HG02884 (cell line): Measurements from ENCODE around the gene GNAO1.

ENCODE experiments used
- ATAC-seq: cut with Tn5 transposase; IDR thresholded peaks from one replicate; pipeline ENCODE4 v1.9.1; 2021; ENCODE audit warnings: mild to moderate bottlenecking, moderate library complexity; ENCODE audit not compliant: unreplicated experiment

The GNAO1 gene

GRCh38 chr16:56263711-56264608, 72.7 kb downstream of the GNAO1 start:
- no peak for ATAC-seq

GRCh38 chr16:56264609-56264972, 73.3 kb downstream of the GNAO1 start:
- ATAC-seq = no peak

- ATAC-seq = no peak
Observed at GRCh38 chr16:56265184-56265583, 73.9 kb downstream of the GNAO1 start.

- ATAC-seq = no peak
Observed at GRCh38 chr16:56265746-56266145, 74.5 kb downstream of the GNAO1 start.

GRCh38 chr16:56266641-56267607, 75.6 kb downstream of the GNAO1 start:
- no peak for ATAC-seq

- ATAC-seq = no peak
Observed at GRCh38 chr16:56267888-56268287, 76.6 kb downstream of the GNAO1 start.

GRCh38 chr16:56268799-56269198, 77.5 kb downstream of the GNAO1 start:
- no peak for ATAC-seq

GRCh38 chr16:56269281-56269680, 78.0 kb downstream of the GNAO1 start:
- no peak for ATAC-seq

GRCh38 chr16:56269811-56270684, 78.8 kb downstream of the GNAO1 start:
- no peak for ATAC-seq

- no peak for ATAC-seq
Observed at GRCh38 chr16:56270828-56271227, 79.5 kb downstream of the GNAO1 start.

GRCh38 chr16:56272583-56272894, 81.2 kb downstream of the GNAO1 start:
- ATAC-seq = no peak

GRCh38 chr16:56273615-56274014, 82.3 kb downstream of the GNAO1 start:
- no peak for ATAC-seq

GRCh38 chr16:56274369-56274768, 83.1 kb downstream of the GNAO1 start:
- ATAC-seq = no peak

- no peak for ATAC-seq
Observed at GRCh38 chr16:56275076-56275475, 83.8 kb downstream of the GNAO1 start.

GRCh38 chr16:56275801-56276200, 84.5 kb downstream of the GNAO1 start:
- no peak for ATAC-seq

- no peak for ATAC-seq
Observed at GRCh38 chr16:56277075-56277474, 85.8 kb downstream of the GNAO1 start.

- no peak for ATAC-seq
Observed at GRCh38 chr16:56278196-56278855, 87.0 kb downstream of the GNAO1 start.

GRCh38 chr16:56279132-56279531, 87.8 kb downstream of the GNAO1 start:
- peak; percentile 63 for ATAC-seq

- no peak for ATAC-seq
Observed at GRCh38 chr16:56279914-56280313, 88.6 kb downstream of the GNAO1 start.

GRCh38 chr16:56281249-56281805, 90.0 kb downstream of the GNAO1 start:
- no peak for ATAC-seq
